Panc1 (cell line): ENCODE measurements around the gene WHRN. TPM values are rescaled to one million over a fixed set of nuclear protein-coding genes. Genes with fewer than 3 reads are reported as not detected.

Experiments
- ATAC-seq: fragments of 200-7000 bp; cut with Tn5 transposase; 2 replicates; pipeline ENCODE4 v1.9.1; 2020; ENCODE audit warnings: mild to moderate bottlenecking, moderate library complexity
- BruUV-seq: library from RNA; stranded (reverse); fragments of 400-500 nt; replicated peaks from 2 replicates; lab custom pipeline; 2021; lab: Mats Ljungman, UMichigan
- CTCF ChIA-PET: fragments of 300-600 bp; sonication (Branson Sonifier 250); formaldehyde crosslinking; loops from one replicate; lab custom pipeline; 2022; ENCODE audit warnings: antibody characterized with exemption; lab: Charles Lee
- POLR2A ChIA-PET: fragments of 300-600 bp; sonication (Branson Sonifier 250); formaldehyde crosslinking; loops from one replicate; lab custom pipeline; 2022; ENCODE audit warnings: antibody characterized with exemption; lab: Charles Lee
- DNase-seq: peaks from one replicate; pipeline ENCODE4 v3.0.0-alpha.2; 2010; ENCODE audit warnings: low read depth, low spot score
- H3K27ac ChIP-seq: 2 replicates; pipeline ENCODE4 v1.5.1; 2011; ENCODE audit warnings: mild to moderate bottlenecking, low read length, inconsistent platforms
- H3K27me3 ChIP-seq: fragments of 200-500 bp; sonication (Bioruptor generic); 2 replicates; pipeline ENCODE4 v1.6.0; 2014; ENCODE audit warnings: low read length, inconsistent platforms; ENCODE audit not compliant: control insufficient read depth, insufficient read depth
- H3K36me3 ChIP-seq: fragments of 200-500 bp; sonication (Bioruptor generic); 2 replicates; pipeline ENCODE4 v1.5.1; 2014; ENCODE audit warnings: inconsistent platforms, mild to moderate bottlenecking, low read length, moderate library complexity; ENCODE audit not compliant: control insufficient read depth, insufficient read depth
- H3K4me1 ChIP-seq: 2 replicates; pipeline ENCODE4 v1.5.1; 2011; ENCODE audit warnings: inconsistent platforms, mild to moderate bottlenecking, low read length, moderate library complexity; ENCODE audit not compliant: control insufficient read depth, insufficient read depth
- H3K4me3 ChIP-seq, 2 experiments: 2 replicates each; pipeline ENCODE4 v1.5.1; 2011 to 2012; ENCODE audit warnings: low read depth in 2 of 2, low read length in 2 of 2, mild to moderate bottlenecking in 2 of 2, inconsistent platforms in 1 of 2, moderate library complexity in 1 of 2
- H3K9me3 ChIP-seq: fragments of 200-500 bp; sonication (Bioruptor generic); 2 replicates; pipeline ENCODE4 v1.5.1; 2014; ENCODE audit warnings: low read depth, mild to moderate bottlenecking, inconsistent platforms, low read length, moderate library complexity; ENCODE audit not compliant: control insufficient read depth, insufficient read depth
- POLR2AphosphoS5 ChIP-seq: IDR thresholded peaks from 2 replicates; pipeline ENCODE4 v1.6.1; 2012; ENCODE audit warnings: mild to moderate bottlenecking, low read depth, low read length, moderate library complexity
- REST ChIP-seq, 2 experiments: IDR thresholded peaks; 2 replicates each; pipeline ENCODE4 v1.6.1; 2011 to 2012; ENCODE audit warnings: low read depth in 2 of 2, control low read depth in 1 of 2, low read length in 1 of 2, mild to moderate bottlenecking in 1 of 2, moderate library complexity in 1 of 2; ENCODE audit not compliant: insufficient read depth in 1 of 2
- SIN3A ChIP-seq: IDR thresholded peaks from 2 replicates; pipeline ENCODE4 v1.6.1; 2012; ENCODE audit warnings: low read depth, mild to moderate bottlenecking, low read length, moderate library complexity, borderline replicate concordance; ENCODE audit not compliant: insufficient read depth
- TCF7L2 ChIP-seq: IDR thresholded peaks from 2 replicates; pipeline ENCODE4 v1.6.1; 2011; ENCODE audit warnings: mild to moderate bottlenecking, low read depth, low read length, inconsistent platforms
- in situ Hi-C: cut with HindIII; loops from 2 replicates; pipeline ENCODE4 v1.10.0; 2016; ENCODE audit warnings: low sequenced_read_pairs, low pct_unique_long_range_greater_than_20kb
- intact Hi-C: fragments of 100-400 bp; cut with micrococcal nuclease; formaldehyde crosslinking; loops from one replicate; pipeline ENCODE4 v1.10.0; 2022; ENCODE audit not compliant: unreplicated experiment
- total RNA-seq: library from RNA; stranded (reverse); gene quantifications from one replicate; pipeline ENCODE4 v1.2.1, GENCODE V29; 2021; ENCODE audit not compliant: unreplicated experiment
- TF ChIP-seq, protein P1 (sequence below): fragments of 450-650 bp; IDR thresholded peaks from 2 replicates; pipeline ENCODE4 v1.5.1; 2017; ENCODE audit warnings: mild to moderate bottlenecking

Gene WHRN
- total RNA-seq, 1 experiment from 2014 or later = 18.0 TPM

GRCh38 chr9:114410910-114411309 is 94.4 kb downstream of the WHRN start:
- POLR2A ChIA-PET = no interaction called here
- in situ Hi-C loops = no loop called here
- no TSS peak for BruUV-seq

DNA sequence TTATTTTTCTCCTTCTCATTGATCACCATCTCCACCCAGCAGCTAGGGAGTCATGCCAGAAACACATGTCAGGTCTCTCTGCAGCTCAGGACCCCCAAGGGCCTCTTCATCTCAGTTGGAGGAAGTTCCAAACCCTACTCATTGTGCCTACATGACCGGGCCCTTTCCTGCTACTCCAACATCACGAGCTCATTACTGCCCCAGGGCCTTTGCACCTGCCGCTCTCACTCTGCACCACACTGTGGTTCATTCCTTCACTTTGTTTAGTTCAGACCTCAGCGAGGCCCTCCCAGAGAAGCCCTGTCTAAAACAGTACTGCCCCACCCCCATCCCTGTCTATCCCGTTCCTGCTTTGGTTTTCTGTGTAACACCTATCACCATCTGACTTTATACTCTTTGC is 95.4 kb downstream of the WHRN start:
- Histone ChIP-seq H3K27me3 (no peaks in the 10 kb centered on the region), H3K27ac (no peak overlapping the region), H3K9me3 (no peaks in the 10 kb centered on the region), H3K36me3 (no peaks in the 10 kb centered on the region), H3K4me3 (no peak overlapping the region), H3K4me1 (no peaks in the 10 kb centered on the region)
- TF ChIP-seq, protein P1, sequence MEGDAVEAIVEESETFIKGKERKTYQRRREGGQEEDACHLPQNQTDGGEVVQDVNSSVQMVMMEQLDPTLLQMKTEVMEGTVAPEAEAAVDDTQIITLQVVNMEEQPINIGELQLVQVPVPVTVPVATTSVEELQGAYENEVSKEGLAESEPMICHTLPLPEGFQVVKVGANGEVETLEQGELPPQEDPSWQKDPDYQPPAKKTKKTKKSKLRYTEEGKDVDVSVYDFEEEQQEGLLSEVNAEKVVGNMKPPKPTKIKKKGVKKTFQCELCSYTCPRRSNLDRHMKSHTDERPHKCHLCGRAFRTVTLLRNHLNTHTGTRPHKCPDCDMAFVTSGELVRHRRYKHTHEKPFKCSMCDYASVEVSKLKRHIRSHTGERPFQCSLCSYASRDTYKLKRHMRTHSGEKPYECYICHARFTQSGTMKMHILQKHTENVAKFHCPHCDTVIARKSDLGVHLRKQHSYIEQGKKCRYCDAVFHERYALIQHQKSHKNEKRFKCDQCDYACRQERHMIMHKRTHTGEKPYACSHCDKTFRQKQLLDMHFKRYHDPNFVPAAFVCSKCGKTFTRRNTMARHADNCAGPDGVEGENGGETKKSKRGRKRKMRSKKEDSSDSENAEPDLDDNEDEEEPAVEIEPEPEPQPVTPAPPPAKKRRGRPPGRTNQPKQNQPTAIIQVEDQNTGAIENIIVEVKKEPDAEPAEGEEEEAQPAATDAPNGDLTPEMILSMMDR = no peak
- no peak for TF ChIP-seq TCF7L2
- TF ChIP-seq SIN3A = no peak
- no peak for TF ChIP-seq POLR2AphosphoS5
- CTCF ChIA-PET = no interaction called here
- DNase-seq = no peak
- ATAC-seq = no peak
- in situ Hi-C loops = no loop called here
- intact Hi-C loops = loop anchor here (5.0 kb wide), 2 partner anchors 77 to 602 kb away; no protein-coding TSS in a partner anchor
- BruUV-seq = no TSS peak
- POLR2A ChIA-PET = no interaction called here

More at GRCh38 chr9:114410910-114411309, 94.4 kb downstream of the WHRN start:
- Histone ChIP-seq H3K4me3 (no peak overlapping the region), H3K9me3 (no peaks in the 10 kb centered on the region), H3K36me3 (no peaks in the 10 kb centered on the region), H3K4me1 (no peaks in the 10 kb centered on the region), H3K27me3 (no peaks in the 10 kb centered on the region), H3K27ac (no peak overlapping the region)
- no peak for TF ChIP-seq TCF7L2
- TF ChIP-seq, protein P1 = no peak
- intact Hi-C loops = no loop called here
- DNase-seq = no peak
- CTCF ChIA-PET = no interaction called here
- ATAC-seq = no peak

- CTCF ChIA-PET = interaction anchor here (0.6 kb wide), 1 partner anchor 94 kb away, joined by 6 read pairs; no protein-coding TSS in a partner anchor
- H3K27me3 ChIP-seq = no peaks in the 10 kb centered on the region
- BruUV-seq = no TSS peak
- H3K4me3 ChIP-seq = no peak overlapping the region
- POLR2A ChIA-PET = no interaction called here
- no peak for ATAC-seq
- no peak for TF ChIP-seq REST (IDR thresholded peaks at IDR 0.05; ENCODE audit: insufficient read depth in 1 of 2, low read depth in 2 of 2, low read length in 1 of 2)
- TF ChIP-seq POLR2AphosphoS5 = no peak
- TF ChIP-seq, protein P1 = no peak
- no peak for TF ChIP-seq TCF7L2
- TF ChIP-seq SIN3A = no peak
- H3K9me3 ChIP-seq = no peaks in the 10 kb centered on the region
- in situ Hi-C loops (no loop called here), intact Hi-C loops (loop anchor here (5.0 kb wide), 2 partner anchors 78 to 603 kb away; no protein-coding TSS in a partner anchor)
- no peaks in the 10 kb centered on the region for H3K36me3 ChIP-seq
- no peak overlapping the region for H3K27ac ChIP-seq
- DNase-seq = no peak
- H3K4me1 ChIP-seq = no peaks in the 10 kb centered on the region
These were observed 96.0 kb downstream of the WHRN start for GRCh38 chr9:114409103-114409780.
